IMR-90 (cell line): ENCODE measurements around the gene TTLL9. TPM values are rescaled to one million over a fixed set of nuclear protein-coding genes. Genes with fewer than 3 reads are reported as not detected.

Source experiments
- ATAC-seq: fragments of 200-7000 bp; cut with Tn5 transposase; 2 replicates; pipeline ENCODE4 v1.9.1; 2020; ENCODE audit warnings: low read depth, mild to moderate bottlenecking, moderate library complexity
- BruUV-seq: library from RNA; stranded (reverse); fragments of 400-500 nt; replicated peaks from 2 replicates; lab custom pipeline; 2021; lab: Mats Ljungman, UMichigan
- CTCF ChIA-PET: fragments of 300-600 bp; formaldehyde crosslinking; extraction: SDS; loops from one replicate; lab custom pipeline; 2021; ENCODE audit warnings: antibody characterized with exemption; lab: Yijun Ruan, JAX
- POLR2A ChIA-PET: fragments of 300-600 bp; sonication (Branson Sonifier 250); formaldehyde crosslinking; loops from one replicate; lab custom pipeline; 2022; ENCODE audit warnings: antibody characterized with exemption; ENCODE audit not compliant: unreplicated experiment; lab: Charles Lee
- DNase-seq: peaks from one replicate; pipeline ENCODE4 v3.0.0; 2013
- H2AFZ ChIP-seq: replicated peaks from 2 replicates; pipeline ENCODE3; 2013; ENCODE audit warnings: low read length, mild to moderate bottlenecking; ENCODE audit not compliant: poor library complexity
- H2AK5ac ChIP-seq: 2 replicates; pipeline ENCODE4 v1.6.1; 2013; ENCODE audit warnings: low read depth, low read length, inconsistent platforms
- H2AK9ac ChIP-seq: replicated peaks from 2 replicates; pipeline ENCODE3; 2013; ENCODE audit warnings: mild to moderate bottlenecking, low read depth, low read length, moderate library complexity; ENCODE audit not compliant: poor library complexity
- H2BK120ac ChIP-seq: 2 replicates; pipeline ENCODE4 v1.6.1; 2013; ENCODE audit warnings: low read depth, low read length, inconsistent platforms
- H2BK15ac ChIP-seq: 3 replicates; pipeline ENCODE4 v1.6.1; 2013; ENCODE audit warnings: low read depth, low read length, inconsistent platforms
- H2BK20ac ChIP-seq: 2 replicates; pipeline ENCODE4 v1.6.1; 2013; ENCODE audit warnings: low read depth, mild to moderate bottlenecking, inconsistent platforms, low read length, moderate library complexity
- H2BK5ac ChIP-seq: 2 replicates; pipeline ENCODE4 v1.6.1; 2013; ENCODE audit warnings: mild to moderate bottlenecking, low read depth, low read length, inconsistent platforms; ENCODE audit not compliant: poor library complexity, severe bottlenecking
- H3K14ac ChIP-seq: replicated peaks from 2 replicates; pipeline ENCODE4 v1.6.1; 2013; ENCODE audit warnings: low read depth, low read length, inconsistent platforms
- H3K18ac ChIP-seq: 2 replicates; pipeline ENCODE4 v1.6.1; 2013; ENCODE audit warnings: low read depth, low read length, control low read depth
- H3K23ac ChIP-seq: 2 replicates; pipeline ENCODE4 v1.6.1; 2013; ENCODE audit warnings: low read depth, low read length, inconsistent platforms
- H3K27ac ChIP-seq: 2 replicates; pipeline ENCODE4 v1.5.1; 2013; ENCODE audit warnings: mild to moderate bottlenecking, control low read depth, low read length; ENCODE audit not compliant: insufficient read depth
- H3K27me3 ChIP-seq: 2 replicates; pipeline ENCODE4 v1.6.1; 2013; ENCODE audit warnings: low read length; ENCODE audit not compliant: control insufficient read depth, insufficient read depth
- H3K36me3 ChIP-seq: 2 replicates; pipeline ENCODE4 v1.6.1; 2013; ENCODE audit warnings: low read length, mixed read lengths; ENCODE audit not compliant: control insufficient read depth, insufficient read depth
- H3K4ac ChIP-seq: 2 replicates; pipeline ENCODE4 v1.6.1; 2013; ENCODE audit warnings: low read depth, low read length, inconsistent platforms
- H3K4me1 ChIP-seq: 2 replicates; pipeline ENCODE4 v1.6.1; 2013; ENCODE audit warnings: low read length, mixed read lengths; ENCODE audit not compliant: control insufficient read depth, insufficient read depth
- H3K4me2 ChIP-seq: 2 replicates; pipeline ENCODE4 v1.6.1; 2013; ENCODE audit warnings: low read depth, mild to moderate bottlenecking, control low read depth, low read length, moderate library complexity
- H3K4me3 ChIP-seq: 2 replicates; pipeline ENCODE4 v1.5.1; 2013; ENCODE audit warnings: low read depth, mild to moderate bottlenecking, control low read depth, low read length, moderate library complexity; ENCODE audit not compliant: insufficient read depth
- H3K56ac ChIP-seq: 2 replicates; pipeline ENCODE4 v1.6.1; 2013; ENCODE audit warnings: low read length, inconsistent platforms; ENCODE audit not compliant: insufficient read depth; ENCODE audit errors: extremely low read depth
- H3K79me1 ChIP-seq, 2 experiments: 2 replicates each; pipeline ENCODE4 v1.6.1; 2013; ENCODE audit warnings: low read length in 2 of 2, inconsistent platforms in 1 of 2, low read depth in 1 of 2
- H3K9ac ChIP-seq: 2 replicates; pipeline ENCODE4 v1.6.1; 2013; ENCODE audit warnings: low read depth, low read length, control low read depth
- H3K9me1 ChIP-seq: 2 replicates; pipeline ENCODE4 v1.6.1; 2013; ENCODE audit warnings: low read length, inconsistent platforms; ENCODE audit not compliant: insufficient read depth
- H3K9me3 ChIP-seq: 2 replicates; pipeline ENCODE4 v1.6.1; 2013; ENCODE audit warnings: low read length; ENCODE audit not compliant: control insufficient read depth, insufficient read depth
- H4K20me1 ChIP-seq: 2 replicates; pipeline ENCODE4 v1.6.1; 2013; ENCODE audit warnings: low read length, inconsistent platforms; ENCODE audit not compliant: insufficient read depth
- H4K5ac ChIP-seq: 2 replicates; pipeline ENCODE4 v1.6.1; 2013; ENCODE audit warnings: mild to moderate bottlenecking, low read depth, low read length, control low read depth
- H4K8ac ChIP-seq, 2 experiments: 2 replicates each; pipeline ENCODE4 v1.6.1; 2013; ENCODE audit warnings: low read depth in 2 of 2, low read length in 2 of 2, control low read depth in 1 of 2, inconsistent platforms in 1 of 2
- H4K91ac ChIP-seq: 2 replicates; pipeline ENCODE4 v1.6.1; 2013; ENCODE audit warnings: low read depth, low read length, inconsistent platforms; ENCODE audit not compliant: insufficient read depth
- BHLHE40 ChIP-seq: fragments of 150-350 bp; IDR thresholded peaks from 2 replicates; pipeline ENCODE4 v1.6.1; 2016; ENCODE audit warnings: mild to moderate bottlenecking, low read depth, low read length
- CEBPB ChIP-seq: IDR thresholded peaks from 2 replicates; pipeline ENCODE4 v1.6.1; 2012; ENCODE audit warnings: low read depth, low read length, improper control_type of control experiment
- CHD1 ChIP-seq: IDR thresholded peaks from 2 replicates; pipeline ENCODE4 v1.6.1; 2012; ENCODE audit warnings: low read depth, low read length, improper control_type of control experiment
- CTCF ChIP-seq: conservative IDR thresholded peaks from 2 replicates; pipeline ENCODE4 v1.5.1; 2012; ENCODE audit warnings: mild to moderate bottlenecking, low read depth, low read length, improper control_type of control experiment
- ELK1 ChIP-seq: fragments of 150-350 bp; IDR thresholded peaks from 2 replicates; pipeline ENCODE4 v1.6.1; 2016; ENCODE audit warnings: low read depth, mild to moderate bottlenecking, low read length, moderate library complexity, borderline replicate concordance
- FOS ChIP-seq: fragments of 150-350 bp; IDR thresholded peaks from 2 replicates; pipeline ENCODE4 v1.6.1; 2016; ENCODE audit warnings: low read depth, low read length
- MAFK ChIP-seq: IDR thresholded peaks from 2 replicates; pipeline ENCODE4 v1.6.1; 2012; ENCODE audit warnings: low read depth, low read length, improper control_type of control experiment
- MAZ ChIP-seq: IDR thresholded peaks from 2 replicates; pipeline ENCODE4 v1.6.1; 2012; ENCODE audit warnings: low read depth, mild to moderate bottlenecking, low read length, improper control_type of control experiment, moderate library complexity, borderline replicate concordance
- MXI1 ChIP-seq: IDR thresholded peaks from 2 replicates; pipeline ENCODE4 v1.6.1; 2012; ENCODE audit warnings: low read depth, mild to moderate bottlenecking, low read length, moderate library complexity, borderline replicate concordance
- NFE2L2 ChIP-seq: fragments of 150-350 bp; IDR thresholded peaks from 2 replicates; pipeline ENCODE4 v1.6.1; 2016; ENCODE audit warnings: low read depth, mild to moderate bottlenecking, low read length
- POLR2A ChIP-seq: IDR thresholded peaks from 2 replicates; pipeline ENCODE4 v1.6.1; 2012; ENCODE audit warnings: mild to moderate bottlenecking, low read depth, low read length
- RAD21 ChIP-seq: IDR thresholded peaks from 2 replicates; pipeline ENCODE4 v1.6.1; 2012; ENCODE audit warnings: low read length, improper control_type of control experiment
- RCOR1 ChIP-seq: IDR thresholded peaks from 2 replicates; pipeline ENCODE4 v1.6.1; 2012; ENCODE audit warnings: mild to moderate bottlenecking, low read length, improper control_type of control experiment; ENCODE audit not compliant: insufficient replicate concordance
- RFX5 ChIP-seq: IDR thresholded peaks from 2 replicates; pipeline ENCODE4 v1.8.0; 2012; ENCODE audit warnings: low read depth, mild to moderate bottlenecking, low read length, moderate library complexity
- SMC3 ChIP-seq: fragments of 150-350 bp; IDR thresholded peaks from 2 replicates; pipeline ENCODE4 v1.6.1; 2016; ENCODE audit warnings: low read depth, mild to moderate bottlenecking, antibody characterized with exemption, low read length, moderate library complexity
- USF2 ChIP-seq: fragments of 150-350 bp; IDR thresholded peaks from 2 replicates; pipeline ENCODE4 v1.6.1; 2017; ENCODE audit warnings: mild to moderate bottlenecking, antibody characterized with exemption, low read length, low read depth
- WGBS, 2 experiments: methylation state at CpG; one replicate each; pipeline versions ENCODE4 v1.1.5 to v1.1.7; 2013; ENCODE audit warnings: missing lambda C conversion rate in 2 of 2; ENCODE audit not compliant: insufficient read length in 1 of 2; ENCODE audit errors: extremely low coverage in 2 of 2; 5-methylcytosine and 5-hydroxymethylcytosine counted together
- dilution Hi-C: fragments of 300-500 bp; cut with HindIII; formaldehyde crosslinking; loops from one replicate; pipeline ENCODE4 v1.14.3; 2018; ENCODE audit warnings: low sequenced_read_pairs; ENCODE audit not compliant: unreplicated experiment
- in situ Hi-C: fragments of 300-500 bp; cut with MboI; formaldehyde crosslinking; loops from 3 replicates; pipeline ENCODE4 v1.14.3; 2019; ENCODE audit warnings: low sequenced_read_pairs, inconsistent platforms, mixed read lengths
- intact Hi-C: fragments of 100-400 bp; cut with micrococcal nuclease; formaldehyde crosslinking; loops from 2 replicates; pipeline ENCODE4 v1.10.0; 2022
- polyA plus RNA-seq, 3 experiments: library from polyadenylated mRNA; depleted of rRNA; stranded (reverse); fragments of >200 nt; gene quantifications; 2 replicates each; pipeline ENCODE4 v1.2.3, GENCODE V29; 2012; ENCODE audit warnings: low replicate concordance in 1 of 3
- total RNA-seq: library from RNA; depleted of rRNA; stranded (reverse); fragments of >200 nt; gene quantifications from 2 replicates; pipeline ENCODE4 v1.2.3, GENCODE V29; 2012

TTLL9 gene
- total and polyA plus RNA-seq, 2 of the 4 experiments (the other 2 are of a cell fraction): not detected

GRCh38 chr20:31908424-31908823 is 38.0 kb downstream of the TTLL9 start:
- H2BK20ac ChIP-seq: no peak overlapping the region
- no peaks in the 10 kb centered on the region for H3K4me1 ChIP-seq
- no peak overlapping the region for H2AK9ac ChIP-seq
- no peak overlapping the region for H3K56ac ChIP-seq
- H3K4me2 ChIP-seq: no peak overlapping the region
- ChIA-PET POLR2A (no interaction called here), CTCF (no interaction called here)
- H3K27me3 ChIP-seq: peaks cover 26% of the 10 kb centered on the region
- H4K5ac ChIP-seq: no peak overlapping the region
- no peak overlapping the region for H2BK120ac ChIP-seq
- no peak overlapping the region for H3K4me3 ChIP-seq
- no TSS peak for BruUV-seq
- H3K36me3 ChIP-seq: no peaks in the 10 kb centered on the region
- no peak overlapping the region for H3K4ac ChIP-seq
- H3K9me3 ChIP-seq: no peaks in the 10 kb centered on the region
- H3K18ac ChIP-seq: no peak overlapping the region
- TF ChIP-seq MXI1 (no peak), CTCF (no peak), CEBPB (no peak), SMC3 (no peak), MAFK (no peak), RCOR1 (no peak), RAD21 (no peak), CHD1 (no peak), ELK1 (no peak), MAZ (no peak), POLR2A (no peak), NFE2L2 (no peak), BHLHE40 (no peak), RFX5 (no peak), FOS (no peak), USF2 (no peak)
- no peak overlapping the region for H2BK5ac ChIP-seq
- WGBS, 2 experiments: 89% methylated on average over 5 of the region's 11 CpGs; no CpG with 5 or more reads in 1 of the 2 experiments
- no peaks in the 10 kb centered on the region for H4K20me1 ChIP-seq
- no peaks in the 10 kb centered on the region; the same call in 1 of the 2 replicates for H3K9me1 ChIP-seq
- H3K23ac ChIP-seq: no peak overlapping the region
- H4K91ac ChIP-seq: no peak overlapping the region
- in situ Hi-C loops: no loop called here
- no peaks in the 10 kb centered on the region for H3K79me1 ChIP-seq
- no peak overlapping the region for H3K27ac ChIP-seq
- ATAC-seq (no peak), DNase-seq (no peak)
- dilution Hi-C loops: no loop called here
- intact Hi-C loops: no loop called here
- H2BK15ac ChIP-seq: no peak overlapping the region
- H4K8ac ChIP-seq: no peak overlapping the region
- no peak overlapping the region for H3K9ac ChIP-seq
- no peak overlapping the region for H2AK5ac ChIP-seq
- no peak overlapping the region for H2AFZ ChIP-seq
- no peak overlapping the region for H3K14ac ChIP-seq
